SIG-M5 treated with dmso at 0.1 percent for 504 hours (cell line): ENCODE measurements around the gene POLR2E.

Experiments used
- DNase-seq: peaks from one replicate; lab custom pipeline; 2025; ENCODE audit not compliant: unreplicated experiment; lab: John Stamatoyannopoulos, UW

POLR2E gene

DNA sequence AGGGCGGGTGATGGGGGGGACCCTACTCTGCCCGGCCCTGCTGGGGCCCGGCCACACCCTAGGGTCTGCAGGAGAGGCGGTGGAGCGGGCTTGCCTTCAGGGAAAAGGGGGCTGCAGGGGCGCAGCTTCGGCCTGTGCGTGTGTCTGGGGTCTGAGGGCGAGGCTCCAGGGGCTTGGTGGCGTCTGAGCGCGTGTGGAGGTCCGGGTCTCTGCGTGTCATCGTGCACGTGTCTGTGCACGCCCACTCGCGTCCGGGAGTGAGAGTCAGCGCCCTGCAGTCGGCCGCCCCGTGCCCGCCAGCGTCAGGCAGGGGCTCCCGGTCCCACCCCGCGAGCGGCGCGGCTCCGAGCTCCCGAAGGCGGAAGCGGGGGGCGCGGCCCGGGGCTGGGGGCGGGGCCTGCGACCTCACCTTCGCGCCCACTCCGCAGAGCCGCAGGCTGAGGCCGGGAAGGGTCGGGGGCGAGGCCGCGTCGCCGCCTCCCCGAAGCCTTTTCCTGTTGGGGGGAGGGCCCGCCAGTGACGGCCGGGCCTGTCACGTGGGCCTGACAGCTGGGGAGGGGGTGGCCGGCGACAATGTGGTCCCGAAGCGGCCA is 28.3 kb downstream of the POLR2E start, which contains the start of gene ARHGAP45:
Gene ARHGAP45 (plus strand): TSS at position 420 of the 593 bp plus-strand sequence. CDS start 239 bp downstream, outside the sequence.
- peak; percentile 75 for DNase-seq

DNA sequence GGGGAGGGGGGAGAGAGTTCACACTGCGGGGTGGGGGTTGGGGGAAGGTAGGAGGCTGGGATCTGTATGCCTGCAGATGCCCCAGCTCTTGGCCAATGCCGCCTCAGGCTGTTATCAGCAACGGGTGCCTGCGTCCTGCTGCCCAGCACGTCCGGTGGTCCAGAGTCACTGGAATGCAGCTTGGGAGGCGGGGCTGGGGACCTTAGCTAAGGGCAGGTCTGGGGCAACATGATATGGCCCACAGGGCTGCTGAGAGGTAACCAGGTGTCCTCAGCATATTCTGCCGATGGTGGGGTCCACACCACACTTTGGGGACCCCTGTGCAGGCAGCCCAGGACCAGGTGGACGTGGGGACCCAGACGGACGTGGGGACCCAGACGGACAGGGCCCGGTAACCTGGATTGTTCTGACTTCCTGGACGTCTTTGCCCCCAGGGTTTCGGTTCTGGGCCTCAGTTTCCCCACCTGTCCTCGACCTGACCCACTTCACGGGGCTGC is 28.9 kb downstream of the POLR2E start:
- DNase-seq, result no peak

DNA sequence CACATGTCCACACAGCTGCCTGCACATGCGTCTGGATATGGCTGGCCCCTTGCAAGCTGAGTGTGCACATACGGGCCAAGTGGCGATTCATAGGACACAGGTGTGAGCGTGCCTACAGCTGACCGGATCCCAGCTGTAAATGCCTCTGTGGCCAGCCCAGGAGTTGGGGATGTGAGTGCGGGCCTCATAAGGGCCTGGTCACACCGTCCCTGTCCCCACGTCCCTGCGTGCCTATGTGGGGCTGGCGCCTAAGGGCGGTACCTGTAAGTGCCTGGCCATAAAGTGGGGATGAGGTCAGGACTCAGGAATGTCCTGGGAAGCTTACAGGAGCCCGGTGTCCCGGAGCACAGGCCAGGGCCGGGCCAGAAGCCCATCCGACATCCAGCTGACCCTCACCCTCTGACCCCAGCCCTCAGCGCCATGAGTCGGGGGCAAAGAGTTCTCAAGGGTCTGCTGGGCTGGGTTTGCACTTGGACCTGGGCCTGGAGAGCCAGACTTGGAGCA is 29.5 kb downstream of the POLR2E start:
- DNase-seq, result no peak

DNA sequence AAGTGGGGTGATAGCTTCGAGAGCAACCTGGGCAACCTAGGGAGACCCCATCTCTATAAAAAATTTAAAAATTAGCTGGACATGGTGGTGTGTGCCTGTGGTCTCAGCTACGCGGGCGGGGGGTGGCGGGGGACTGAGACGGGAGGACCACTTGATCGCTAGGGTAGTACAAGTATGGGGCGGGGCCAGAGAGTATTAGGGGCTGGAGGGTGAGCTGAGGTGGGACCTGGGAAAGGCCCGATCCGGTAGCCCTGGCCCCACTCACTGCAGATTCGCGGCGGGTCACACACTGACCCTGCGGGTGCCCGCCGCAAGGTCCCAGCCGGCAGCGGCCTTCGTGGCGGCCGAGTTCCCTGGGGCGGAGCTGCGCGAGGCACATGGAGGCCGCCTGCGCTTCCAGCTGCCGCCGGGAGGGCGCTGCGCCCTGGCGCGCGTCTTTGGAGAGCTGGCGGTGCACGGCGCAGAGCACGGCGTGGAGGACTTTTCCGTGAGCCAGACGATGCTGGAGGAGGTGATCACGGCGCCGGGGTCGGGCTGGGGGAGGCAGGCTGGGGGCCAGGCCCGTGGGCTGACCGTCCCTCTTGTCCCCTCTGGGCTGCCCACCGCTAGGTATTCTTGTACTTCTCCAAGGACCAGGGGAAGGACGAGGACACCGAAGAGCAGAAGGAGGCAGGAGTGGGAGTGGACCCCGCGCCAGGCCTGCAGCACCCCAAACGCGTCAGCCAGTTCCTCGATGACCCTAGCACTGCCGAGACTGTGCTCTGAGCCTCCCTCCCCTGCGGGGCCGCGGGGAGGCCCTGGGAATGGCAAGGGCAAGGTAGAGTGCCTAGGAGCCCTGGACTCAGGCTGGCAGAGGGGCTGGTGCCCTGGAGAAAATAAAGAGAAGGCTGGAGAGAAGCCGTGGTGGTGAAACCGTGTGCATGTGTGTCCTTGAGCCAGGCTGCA is 30.2 kb downstream of the POLR2E start:
- DNase-seq, result peak; percentile 26

DNA sequence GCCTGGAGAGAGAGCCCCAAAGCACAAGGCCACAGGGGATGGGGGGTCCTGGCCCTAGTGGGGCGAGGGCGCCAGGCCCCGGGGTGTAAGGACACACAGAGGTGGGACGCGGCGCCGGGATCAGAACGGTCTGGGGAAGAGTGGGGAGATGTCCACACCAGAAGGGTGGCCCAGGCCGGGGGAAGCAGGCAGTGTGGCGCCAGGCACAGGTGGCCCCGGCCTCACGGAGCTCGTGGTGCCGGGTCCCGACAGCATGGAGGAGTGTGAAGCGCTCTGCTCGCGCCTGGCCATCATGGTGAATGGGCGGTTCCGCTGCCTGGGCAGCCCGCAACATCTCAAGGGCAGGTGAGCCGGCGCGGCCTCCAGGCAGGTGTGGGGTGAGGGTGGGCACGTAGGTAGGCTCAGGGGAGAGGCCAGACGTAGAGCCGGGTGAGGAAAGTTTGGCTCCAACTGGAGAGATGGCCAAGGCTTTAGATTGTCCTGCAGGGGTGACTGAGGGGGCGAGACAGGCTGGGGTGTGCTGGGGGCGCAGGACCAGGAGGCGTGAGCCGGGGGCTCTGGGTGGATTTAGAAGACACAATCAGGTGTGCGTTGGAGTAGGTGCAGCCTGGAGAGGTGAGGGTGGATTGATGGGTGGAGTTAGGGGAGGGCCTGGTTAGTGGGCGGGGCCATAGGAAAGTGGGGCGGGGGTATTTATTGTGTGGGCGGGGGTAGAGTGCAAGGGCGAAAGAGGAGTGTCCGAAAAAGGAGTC is 31.1 kb downstream of the POLR2E start:
- no peak for DNase-seq

DNA sequence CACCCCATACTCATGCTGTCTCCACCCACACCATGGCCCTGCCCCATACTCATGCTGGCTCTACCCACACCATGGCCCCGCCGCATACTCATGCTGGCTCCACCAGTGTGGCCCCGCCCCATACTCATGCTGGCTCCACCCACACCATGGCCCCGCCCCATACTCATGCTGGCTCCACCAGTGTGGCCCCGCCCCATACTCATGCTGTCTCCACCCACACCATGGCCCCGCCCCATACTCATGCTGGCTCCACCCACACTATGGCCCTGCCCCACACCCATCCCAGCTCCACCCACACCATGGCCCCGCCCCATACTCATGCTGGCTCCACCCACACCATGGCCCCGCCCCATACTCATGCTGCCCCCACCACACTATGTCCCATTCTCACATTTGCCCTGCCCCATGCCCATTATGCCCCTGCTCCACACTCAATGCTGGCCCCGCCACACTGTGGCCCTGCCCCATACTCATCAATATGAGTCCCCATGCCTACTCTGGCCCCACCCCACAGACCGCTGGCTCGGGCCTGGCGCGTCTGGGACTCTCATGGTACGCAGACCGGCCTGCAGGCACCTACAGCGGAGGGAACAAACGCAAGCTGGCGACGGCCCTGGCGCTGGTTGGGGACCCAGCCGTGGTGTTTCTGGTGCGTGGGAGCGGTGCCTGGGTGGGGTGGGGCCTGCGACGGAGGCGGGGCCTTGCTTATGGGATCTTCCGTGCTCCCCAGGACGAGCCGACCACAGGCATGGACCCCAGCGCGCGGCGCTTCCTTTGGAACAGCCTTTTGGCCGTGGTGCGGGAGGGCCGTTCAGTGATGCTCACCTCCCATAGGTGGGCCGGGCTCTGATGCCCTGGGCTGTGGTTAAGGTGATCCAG is 31.9 kb downstream of the POLR2E start:
- no peak for DNase-seq

DNA sequence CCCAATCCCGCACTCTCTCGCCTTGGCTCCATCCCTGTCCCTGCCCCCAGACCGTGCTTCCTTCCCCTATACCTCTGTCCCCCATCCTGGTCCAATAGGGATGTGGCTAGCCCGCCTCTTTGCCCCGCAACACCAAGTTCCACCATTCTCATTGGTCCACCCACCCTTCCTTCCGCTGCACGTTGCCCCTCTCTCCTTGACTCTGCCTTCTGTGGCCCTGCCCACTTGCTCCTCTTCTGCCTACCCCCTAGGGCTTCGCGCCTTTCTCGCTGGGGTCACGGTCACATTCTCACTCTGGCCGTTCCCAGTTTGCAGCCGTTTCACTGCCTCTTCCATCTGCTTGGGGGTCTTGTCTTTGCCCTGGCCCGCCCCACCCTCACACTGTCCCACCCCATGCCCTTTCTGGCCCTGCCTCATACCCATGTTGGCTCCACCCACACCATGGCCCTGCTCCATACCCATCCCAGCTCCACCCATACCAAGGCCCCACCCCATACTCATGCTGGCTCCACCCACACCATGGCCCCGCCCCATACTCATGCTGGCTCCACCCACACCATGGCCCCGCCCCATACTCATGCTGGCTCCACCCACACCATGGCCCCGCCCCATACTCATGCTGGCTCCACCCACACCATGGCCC is 32.7 kb downstream of the POLR2E start:
- DNase-seq, result no peak

DNA sequence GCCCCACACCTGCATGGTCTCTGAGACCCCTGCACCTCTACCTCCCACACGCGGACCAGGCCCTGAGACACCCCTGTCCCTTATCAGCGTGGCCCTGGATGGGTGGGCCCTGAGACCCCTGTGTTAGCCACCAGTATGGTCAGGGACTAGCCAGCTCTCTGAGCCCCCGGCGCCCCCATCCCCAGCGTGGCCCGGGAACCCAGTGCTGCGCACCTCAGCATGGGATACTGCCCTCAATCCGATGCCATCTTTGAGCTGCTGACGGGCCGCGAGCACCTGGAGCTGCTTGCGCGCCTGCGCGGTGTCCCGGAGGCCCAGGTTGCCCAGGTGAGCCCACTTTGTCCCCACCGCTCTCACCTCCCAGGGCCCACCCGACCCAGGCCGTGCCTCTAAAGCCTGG is 33.2 kb downstream of the POLR2E start:
- no peak for DNase-seq

DNA sequence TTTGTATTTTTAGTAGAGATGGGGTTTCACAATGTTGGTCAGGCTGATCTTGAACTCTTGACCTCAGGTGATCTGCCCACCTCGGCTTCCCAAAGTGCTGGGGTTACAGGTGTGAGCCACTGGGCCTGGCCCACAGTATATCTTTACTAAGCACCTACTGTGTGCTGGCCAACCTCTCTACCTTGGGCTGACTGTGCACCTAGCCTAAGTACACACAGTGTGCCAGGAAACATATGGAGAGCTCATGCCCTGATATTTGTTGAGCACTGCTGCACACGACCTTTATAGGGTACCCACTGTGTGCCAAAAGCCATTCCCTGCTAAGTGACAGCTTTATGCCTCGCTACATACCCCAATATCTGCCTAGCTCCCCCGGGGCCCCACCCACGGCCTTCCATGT is 34.5 kb downstream of the POLR2E start:
- no peak for DNase-seq

DNA sequence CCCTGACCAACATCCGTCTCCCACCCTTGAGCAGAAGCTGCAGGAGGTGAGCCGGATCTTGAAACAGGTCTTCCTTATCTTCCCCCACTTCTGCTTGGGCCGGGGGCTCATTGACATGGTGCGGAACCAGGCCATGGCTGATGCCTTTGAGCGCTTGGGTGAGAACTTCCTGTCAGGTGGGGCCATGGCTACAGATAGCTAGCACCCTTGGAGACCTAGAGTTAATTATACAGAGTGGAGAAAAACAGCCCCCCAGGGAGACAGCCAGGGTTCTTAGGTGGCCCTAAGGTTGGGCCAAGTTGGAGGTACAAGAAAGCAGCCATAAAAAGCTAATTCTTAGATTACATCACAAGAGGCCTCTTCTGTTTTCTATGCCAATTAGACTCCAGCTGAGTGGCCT is 37.1 kb downstream of the POLR2E start:
- DNase-seq, result no peak

DNA sequence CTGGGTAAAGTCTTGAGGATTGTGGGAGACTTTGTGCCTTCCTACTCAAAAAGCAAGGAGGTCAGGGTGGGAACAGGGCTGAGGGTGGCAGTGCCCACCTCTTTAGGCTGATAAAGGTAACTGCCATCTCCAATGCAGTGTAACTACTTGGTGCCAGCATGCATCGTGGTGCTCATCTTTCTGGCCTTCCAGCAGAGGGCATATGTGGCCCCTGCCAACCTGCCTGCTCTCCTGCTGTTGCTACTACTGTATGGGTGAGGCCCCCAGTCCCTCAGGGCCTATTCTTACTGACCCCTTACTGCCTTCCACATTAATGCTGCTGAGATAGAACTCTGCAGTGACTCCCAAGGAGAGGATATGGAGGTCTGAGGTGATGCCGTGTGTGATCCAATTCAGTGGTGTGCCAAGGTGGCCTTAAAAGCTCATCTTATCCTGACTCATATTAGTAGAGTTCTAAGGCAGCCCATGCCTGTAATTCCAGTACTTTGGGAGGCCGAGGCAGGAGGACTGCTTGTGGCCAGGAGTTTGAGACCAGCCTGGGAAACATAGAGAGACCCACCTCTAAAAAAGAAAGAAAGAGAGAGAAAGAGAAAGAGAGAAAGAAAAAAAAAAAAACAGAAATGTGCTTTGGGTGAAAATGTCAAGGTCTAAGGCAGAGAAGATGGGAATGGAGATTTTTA is 37.9 kb downstream of the POLR2E start:
- DNase-seq, result no peak

DNA sequence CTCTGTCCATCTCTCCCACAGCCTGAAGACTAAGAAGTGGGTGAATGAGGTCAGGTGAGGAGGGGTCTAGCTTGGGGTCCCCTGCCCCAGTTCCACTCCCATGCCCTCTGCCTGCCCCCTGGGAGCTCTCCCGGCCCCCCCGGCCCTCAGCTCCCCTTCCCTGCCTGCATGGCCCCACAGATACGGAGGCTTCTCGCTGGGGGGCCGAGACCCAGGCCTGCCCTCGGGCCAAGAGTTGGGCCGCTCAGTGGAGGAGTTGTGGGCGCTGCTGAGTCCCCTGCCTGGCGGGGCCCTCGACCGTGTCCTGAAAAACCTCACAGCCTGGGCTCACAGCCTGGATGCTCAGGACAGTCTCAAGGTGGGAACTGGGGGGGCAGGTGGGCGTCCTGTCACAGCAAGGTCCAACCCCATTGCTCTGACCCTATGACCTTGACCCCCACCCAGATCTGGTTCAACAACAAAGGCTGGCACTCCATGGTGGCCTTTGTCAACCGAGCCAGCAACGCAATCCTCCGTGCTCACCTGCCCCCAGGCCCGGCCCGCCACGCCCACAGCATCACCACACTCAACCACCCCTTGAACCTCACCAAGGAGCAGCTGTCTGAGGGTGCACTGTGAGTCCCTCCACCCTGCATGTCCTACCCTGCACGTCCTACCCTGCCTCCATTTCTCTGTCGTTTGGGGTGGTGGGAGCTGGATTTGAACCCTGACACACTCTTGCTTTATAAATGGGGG is 39.1 kb downstream of the POLR2E start:
- no peak for DNase-seq

DNA sequence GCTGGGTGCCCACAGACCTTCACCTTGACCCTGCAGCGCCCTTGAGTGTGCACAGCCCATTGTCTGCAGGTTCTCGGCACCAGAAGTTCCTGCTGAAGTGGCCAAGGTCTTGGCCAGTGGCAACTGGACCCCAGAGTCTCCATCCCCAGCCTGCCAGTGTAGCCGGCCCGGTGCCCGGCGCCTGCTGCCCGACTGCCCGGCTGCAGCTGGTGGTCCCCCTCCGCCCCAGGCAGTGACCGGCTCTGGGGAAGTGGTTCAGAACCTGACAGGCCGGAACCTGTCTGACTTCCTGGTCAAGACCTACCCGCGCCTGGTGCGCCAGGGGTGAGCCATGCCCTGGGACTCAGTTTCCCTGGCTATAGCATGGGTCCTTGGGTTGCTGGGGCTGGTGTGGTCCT is 40.1 kb downstream of the POLR2E start:
- DNase-seq, result no peak

DNA sequence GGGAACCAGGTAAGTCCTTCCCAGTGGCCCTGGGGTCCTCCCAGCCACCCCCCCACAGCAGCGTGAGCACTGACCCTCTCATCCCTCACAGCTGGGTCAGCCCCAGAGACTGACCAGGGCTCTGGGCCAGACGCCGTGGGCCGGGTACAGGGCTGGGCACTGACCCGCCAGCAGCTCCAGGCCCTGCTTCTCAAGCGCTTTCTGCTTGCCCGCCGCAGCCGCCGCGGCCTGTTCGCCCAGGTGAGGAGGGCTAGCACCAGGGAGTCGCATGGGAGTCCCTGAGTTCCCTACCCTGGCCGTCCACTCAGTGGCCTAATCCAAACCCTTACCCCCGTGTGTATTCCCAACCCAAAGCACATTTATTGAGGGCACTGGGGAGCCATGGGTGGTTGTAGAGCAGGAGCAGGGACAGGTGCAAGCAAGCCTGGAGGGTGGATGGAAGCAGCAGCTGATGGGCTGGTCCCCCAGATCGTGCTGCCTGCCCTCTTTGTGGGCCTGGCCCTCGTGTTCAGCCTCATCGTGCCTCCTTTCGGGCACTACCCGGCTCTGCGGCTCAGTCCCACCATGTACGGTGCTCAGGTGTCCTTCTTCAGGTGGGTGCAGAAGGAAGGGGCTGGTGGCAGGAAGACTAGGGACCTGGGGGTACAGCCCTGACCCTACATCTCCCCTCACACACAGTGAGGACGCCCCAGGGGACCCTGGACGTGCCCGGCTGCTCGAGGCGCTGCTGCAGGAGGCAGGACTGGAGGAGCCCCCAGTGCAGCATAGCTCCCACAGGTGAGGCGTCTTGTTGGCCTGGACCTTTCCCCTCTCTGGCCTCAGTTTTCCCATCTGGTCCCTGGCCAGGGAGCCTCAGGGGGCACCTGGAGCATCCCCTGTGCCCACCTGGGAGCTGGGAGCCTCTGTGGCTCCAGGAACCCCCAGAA is 40.8 kb downstream of the POLR2E start:
- no peak for DNase-seq

DNA sequence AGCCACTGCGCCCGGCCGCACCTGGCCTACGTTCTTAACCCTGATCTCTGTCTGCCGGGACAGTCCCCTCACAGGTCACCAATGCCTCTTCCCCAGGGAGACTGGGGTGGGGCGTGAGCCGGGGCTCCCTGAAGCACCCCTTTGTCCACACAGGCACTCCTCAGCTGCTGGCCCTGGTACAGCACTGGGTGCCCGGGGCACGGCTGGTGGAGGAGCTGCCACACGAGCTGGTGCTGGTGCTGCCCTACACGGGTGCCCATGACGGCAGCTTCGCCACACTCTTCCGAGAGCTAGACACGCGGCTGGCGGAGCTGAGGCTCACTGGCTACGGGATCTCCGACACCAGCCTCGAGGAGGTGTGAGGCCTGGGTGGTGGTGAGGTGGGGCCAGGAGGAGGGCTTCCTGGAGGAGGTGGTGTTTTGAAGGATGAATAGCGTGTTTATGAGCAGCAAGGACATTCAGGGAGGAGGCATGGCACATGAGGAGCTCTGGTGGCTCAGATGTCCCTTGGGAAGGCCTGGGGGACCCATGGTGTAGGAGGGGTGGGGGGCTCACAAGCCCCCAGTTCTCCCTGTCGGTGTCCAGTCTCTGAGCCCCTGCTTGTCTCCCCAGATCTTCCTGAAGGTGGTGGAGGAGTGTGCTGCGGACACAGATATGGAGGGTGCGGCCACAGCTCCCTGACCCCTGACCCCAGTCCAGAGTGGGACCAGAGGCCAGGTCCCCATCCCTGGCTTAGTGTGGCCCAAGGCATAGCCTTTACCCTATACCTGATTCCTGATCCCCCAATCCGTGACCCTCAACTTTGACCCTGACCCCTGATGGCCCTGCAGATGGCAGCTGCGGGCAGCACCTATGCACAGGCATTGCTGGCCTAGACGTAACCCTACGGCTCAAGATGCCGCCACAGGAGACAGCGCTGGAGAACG is 41.7 kb downstream of the POLR2E start:
- no peak for DNase-seq

DNA sequence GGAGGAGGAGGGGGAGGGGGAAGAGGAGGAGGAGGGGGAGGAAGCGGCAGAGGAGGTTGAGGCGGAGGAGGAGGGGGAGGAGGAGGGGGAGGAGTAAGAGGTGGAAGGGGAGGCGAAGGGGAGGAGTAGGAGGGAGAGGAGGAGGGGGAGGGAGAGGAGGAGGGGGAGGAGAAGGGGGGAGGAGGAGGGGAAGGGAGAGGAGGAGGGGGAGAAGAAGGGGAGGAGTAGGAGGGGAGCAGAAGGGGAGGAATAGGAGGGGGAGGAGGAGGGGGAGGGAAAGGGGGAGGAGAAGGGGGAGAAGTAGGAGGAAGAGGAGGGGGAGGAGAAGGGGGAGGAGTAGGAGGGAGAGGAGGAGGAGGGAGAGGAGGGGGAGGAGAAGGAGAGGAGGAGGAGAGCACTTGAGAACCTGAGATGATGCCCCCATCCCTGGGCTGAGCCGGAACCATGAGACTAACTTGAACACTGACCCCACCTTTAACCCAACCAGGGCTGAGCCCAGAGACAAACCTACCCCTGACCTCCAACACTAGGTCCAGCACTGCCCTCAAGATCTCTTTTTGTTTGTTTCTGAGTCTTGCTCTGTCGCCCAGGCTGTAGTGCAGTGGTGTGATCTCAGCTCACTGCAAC is 42.7 kb downstream of the POLR2E start:
- DNase-seq, result no peak
